Smooth muscle cell (in vitro differentiated cells): ENCODE results near the gene ST3GAL3. TPM values are rescaled to one million over a fixed set of nuclear protein-coding genes. Genes with fewer than 3 reads are reported as not detected.

Experiments used
- DNase-seq: peaks from one replicate; lab custom pipeline; 2025; ENCODE audit not compliant: unreplicated experiment; lab: John Stamatoyannopoulos, UW
- H2AFZ ChIP-seq: fragments of 200-600 bp; sonication (generic); 2 replicates; pipeline ENCODE4 v1.6.0; 2016; ENCODE audit warnings: antibody characterized with exemption, low read depth, mild to moderate bottlenecking
- H3F3A ChIP-seq: fragments of 200-600 bp; sonication (generic); 2 replicates; pipeline ENCODE4 v1.6.0; 2017; ENCODE audit warnings: antibody characterized with exemption, low read depth
- H3K27ac ChIP-seq: fragments of 200-600 bp; sonication (generic); 2 replicates; pipeline ENCODE4 v1.5.1; 2016; ENCODE audit warnings: low read depth, mild to moderate bottlenecking
- H3K27me3 ChIP-seq: fragments of 200-600 bp; sonication (generic); 2 replicates; pipeline ENCODE4 v1.6.1; 2016; ENCODE audit warnings: low read depth, mild to moderate bottlenecking
- H3K36me3 ChIP-seq: fragments of 200-600 bp; sonication (generic); 2 replicates; pipeline ENCODE4 v1.5.1; 2016; ENCODE audit warnings: low read depth
- H3K4me1 ChIP-seq: fragments of 200-600 bp; sonication (generic); 2 replicates; pipeline ENCODE4 v1.5.1; 2016; ENCODE audit warnings: low read depth
- H3K4me2 ChIP-seq: fragments of 200-600 bp; sonication (generic); 2 replicates; pipeline ENCODE4 v1.6.0; 2016; ENCODE audit warnings: mild to moderate bottlenecking
- H3K4me3 ChIP-seq: fragments of 200-600 bp; sonication (generic); 2 replicates; pipeline ENCODE4 v1.5.1; 2016; ENCODE audit warnings: mild to moderate bottlenecking
- H3K79me2 ChIP-seq: fragments of 200-600 bp; sonication (generic); 2 replicates; pipeline ENCODE4 v1.6.0; 2016; ENCODE audit warnings: low read depth, mild to moderate bottlenecking
- H3K9ac ChIP-seq: fragments of 200-600 bp; sonication (generic); 2 replicates; pipeline ENCODE4 v1.6.0; 2016; ENCODE audit warnings: low read depth
- H3K9me3 ChIP-seq: fragments of 200-600 bp; sonication (generic); replicated peaks from 2 replicates; pipeline ENCODE4 v1.5.1; 2016; ENCODE audit warnings: low read depth
- H4K20me1 ChIP-seq: fragments of 200-600 bp; sonication (generic); 2 replicates; pipeline ENCODE4 v1.6.0; 2016; ENCODE audit warnings: low read depth
- WGBS: methylation state at CpG from one replicate; pipeline ENCODE4 v1.1.7; 2016; ENCODE audit warnings: low lambda C conversion rate; 5-methylcytosine and 5-hydroxymethylcytosine counted together
- polyA plus RNA-seq: library from polyadenylated mRNA; unstranded; fragments of >200 nt; fragmentation: Nextera tagmentation; extraction: Ambion mirVana; gene quantifications from 2 replicates; pipeline ENCODE4 v1.2.1, GENCODE V29; 2016
- total RNA-seq: library from RNA; depleted of rRNA; stranded (reverse); fragments of >200 nt; gene quantifications from 2 replicates; pipeline ENCODE4 v1.2.3, GENCODE V29; 2014
- TF ChIP-seq, protein P1 (sequence below): fragments of 200-600 bp; sonication (generic); IDR thresholded peaks from 2 replicates; pipeline ENCODE4 v1.5.1; 2017; ENCODE audit warnings: borderline replicate concordance, mild to moderate bottlenecking, antibody characterized with exemption; ENCODE audit not compliant: insufficient read depth, poor library complexity, severe bottlenecking

ST3GAL3 gene
- total and polyA plus RNA-seq, 2 experiments from 2014 or later: 16.0 to 16.6 TPM

DNA sequence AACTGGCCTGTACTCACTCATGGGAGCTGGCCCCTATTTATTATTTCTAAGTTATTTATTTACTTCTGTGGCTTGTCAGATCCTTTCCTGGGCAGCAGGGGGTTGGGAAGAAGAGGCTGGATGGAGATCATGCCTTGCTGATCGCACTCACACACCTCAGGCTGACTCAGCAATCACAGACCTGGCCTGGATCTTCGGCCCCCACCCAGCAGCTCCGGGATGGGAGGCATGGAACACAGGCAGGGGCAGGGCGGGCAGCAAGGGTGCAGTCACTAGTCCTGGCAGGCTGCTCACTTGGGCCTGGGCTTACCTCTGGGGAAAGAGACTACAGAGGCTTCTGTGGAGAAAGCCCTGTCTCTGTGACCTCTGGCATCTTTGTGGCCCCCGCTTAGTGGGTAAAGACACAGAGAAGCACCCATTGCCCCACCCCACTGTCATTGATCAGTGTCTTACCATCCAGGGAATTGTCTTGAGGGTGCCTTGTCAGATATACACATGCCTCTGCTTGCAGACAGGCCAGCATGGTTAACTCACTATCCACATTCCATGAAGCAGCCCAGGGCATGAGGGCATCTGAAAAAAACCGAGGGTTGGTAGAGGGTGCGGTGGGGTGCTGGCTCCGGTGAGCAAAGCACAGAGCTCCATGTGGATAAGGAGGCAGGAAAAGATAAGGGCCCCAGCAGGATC is 230.0 kb downstream of the ST3GAL3 start:
- no peaks in the 10 kb centered on the region for H4K20me1 ChIP-seq
- no peak overlapping the region for H3K4me3 ChIP-seq
- DNase-seq: no peak
- H3K36me3 ChIP-seq: no peaks in the 10 kb centered on the region
- H2AFZ ChIP-seq: no peak overlapping the region
- H3K27ac ChIP-seq: no peak overlapping the region
- H3K4me1 ChIP-seq: no peaks in the 10 kb centered on the region
- 94% methylated on average over 8 of the region's 8 CpGs for WGBS
- H3K27me3 ChIP-seq: peaks cover 25% of the 10 kb centered on the region
- no peaks in the 10 kb centered on the region for H3K9me3 ChIP-seq
- TF ChIP-seq, protein P1, sequence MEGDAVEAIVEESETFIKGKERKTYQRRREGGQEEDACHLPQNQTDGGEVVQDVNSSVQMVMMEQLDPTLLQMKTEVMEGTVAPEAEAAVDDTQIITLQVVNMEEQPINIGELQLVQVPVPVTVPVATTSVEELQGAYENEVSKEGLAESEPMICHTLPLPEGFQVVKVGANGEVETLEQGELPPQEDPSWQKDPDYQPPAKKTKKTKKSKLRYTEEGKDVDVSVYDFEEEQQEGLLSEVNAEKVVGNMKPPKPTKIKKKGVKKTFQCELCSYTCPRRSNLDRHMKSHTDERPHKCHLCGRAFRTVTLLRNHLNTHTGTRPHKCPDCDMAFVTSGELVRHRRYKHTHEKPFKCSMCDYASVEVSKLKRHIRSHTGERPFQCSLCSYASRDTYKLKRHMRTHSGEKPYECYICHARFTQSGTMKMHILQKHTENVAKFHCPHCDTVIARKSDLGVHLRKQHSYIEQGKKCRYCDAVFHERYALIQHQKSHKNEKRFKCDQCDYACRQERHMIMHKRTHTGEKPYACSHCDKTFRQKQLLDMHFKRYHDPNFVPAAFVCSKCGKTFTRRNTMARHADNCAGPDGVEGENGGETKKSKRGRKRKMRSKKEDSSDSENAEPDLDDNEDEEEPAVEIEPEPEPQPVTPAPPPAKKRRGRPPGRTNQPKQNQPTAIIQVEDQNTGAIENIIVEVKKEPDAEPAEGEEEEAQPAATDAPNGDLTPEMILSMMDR: no peak
- no peak overlapping the region for H3K9ac ChIP-seq
- no peaks in the 10 kb centered on the region for H3F3A ChIP-seq
- no peaks in the 10 kb centered on the region for H3K79me2 ChIP-seq
- H3K4me2 ChIP-seq: no peak overlapping the region

DNA sequence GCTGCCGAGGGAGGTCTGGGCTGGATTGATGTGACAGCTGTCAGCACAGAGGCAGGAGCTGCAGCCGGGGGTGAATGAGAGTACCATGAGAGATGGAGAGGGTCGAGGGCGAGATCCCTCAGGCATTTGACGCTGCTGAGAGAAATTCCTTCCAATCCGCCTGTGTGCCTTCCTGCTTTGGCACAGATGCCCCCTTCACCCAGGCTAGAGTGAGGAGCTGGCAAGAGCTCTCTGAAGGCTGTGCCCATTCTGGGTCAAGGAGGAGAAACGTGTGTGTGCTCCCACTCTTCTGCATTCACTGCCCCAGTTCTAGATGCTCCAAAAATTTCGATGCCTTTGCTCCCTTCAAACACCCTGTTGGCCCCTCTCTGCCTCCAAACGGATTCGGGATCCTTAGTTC is 231.0 kb downstream of the ST3GAL3 start:
- Histone ChIP-seq H4K20me1 (no peaks in the 10 kb centered on the region), H3K27me3 (peaks cover 25% of the 10 kb centered on the region), H3K27ac (no peak overlapping the region), H3K4me1 (no peaks in the 10 kb centered on the region), H3K9ac (no peak overlapping the region), H3K79me2 (no peaks in the 10 kb centered on the region), H3K9me3 (no peaks in the 10 kb centered on the region), H3K36me3 (no peaks in the 10 kb centered on the region), H3F3A (no peaks in the 10 kb centered on the region), H2AFZ (no peak overlapping the region), H3K4me2 (no peak overlapping the region), H3K4me3 (no peak overlapping the region)
- WGBS: 84% methylated on average over 10 of the region's 10 CpGs
- TF ChIP-seq, protein P1: no peak
- DNase-seq: no peak

DNA sequence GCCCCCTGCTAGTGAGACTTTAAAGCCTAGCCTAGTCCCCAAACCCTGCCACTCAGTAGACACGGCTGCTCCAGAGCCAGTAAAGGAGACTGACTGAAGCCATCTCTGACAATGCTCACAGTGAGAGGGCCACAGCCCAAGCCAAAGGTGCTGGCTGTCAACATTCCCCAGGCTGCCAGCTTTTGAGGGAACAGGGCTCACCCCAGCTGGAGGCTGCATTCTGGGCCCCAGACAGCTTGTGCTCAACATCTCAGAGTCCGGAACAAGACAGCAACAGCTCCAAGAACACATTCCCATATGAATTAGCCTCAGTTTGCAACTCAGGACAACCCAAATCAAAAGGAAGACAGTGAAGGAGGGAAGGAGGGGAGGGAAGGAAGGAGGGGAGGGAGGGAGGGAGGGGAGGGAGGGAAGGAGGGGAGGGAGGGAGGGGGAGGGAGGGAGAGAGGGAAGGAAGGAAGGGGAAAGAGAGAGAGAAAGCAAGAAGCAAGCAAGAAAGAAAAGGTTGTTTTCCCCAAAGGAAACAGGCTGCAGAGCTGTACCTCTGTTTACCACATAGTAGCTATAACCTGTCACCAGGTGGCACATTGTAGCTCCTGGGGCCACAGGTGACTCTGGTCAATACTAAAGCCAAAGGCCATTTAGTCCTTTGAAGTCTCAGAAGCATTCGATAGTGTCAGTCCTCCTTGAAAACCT is 231.7 kb downstream of the ST3GAL3 start:
- H4K20me1 ChIP-seq: no peaks in the 10 kb centered on the region
- WGBS: 82% methylated on average over 3 of the region's 3 CpGs
- TF ChIP-seq, protein P1: no peak

DNA sequence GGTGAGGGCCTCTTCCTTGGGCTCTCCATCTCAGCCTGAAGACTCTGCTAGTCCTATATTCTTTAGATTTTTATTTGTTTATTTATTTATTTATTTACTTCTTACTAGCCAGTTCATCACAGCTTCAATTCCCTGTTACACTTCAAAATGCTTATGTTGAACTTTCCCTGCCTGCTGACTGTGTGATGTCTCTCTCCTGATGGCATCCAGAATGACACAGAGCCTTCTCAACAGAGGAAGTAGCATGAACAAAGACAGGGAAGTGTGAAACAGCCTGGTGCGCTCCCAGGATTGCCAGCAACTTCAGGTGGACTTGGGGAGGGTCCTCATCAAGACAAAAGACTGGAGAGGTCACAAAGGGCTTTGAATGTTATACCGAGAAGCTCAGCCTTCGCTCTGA is 235.1 kb downstream of the ST3GAL3 start:
- peaks cover 3% of the 10 kb centered on the region for H3K79me2 ChIP-seq
- H4K20me1 ChIP-seq: no peaks in the 10 kb centered on the region
- H3K4me1 ChIP-seq: peaks cover 2% of the 10 kb centered on the region
- no peak overlapping the region for H3K27ac ChIP-seq
- H3K9me3 ChIP-seq: no peaks in the 10 kb centered on the region
- peaks cover 11% of the 10 kb centered on the region for H3K27me3 ChIP-seq
- H3K36me3 ChIP-seq: no peaks in the 10 kb centered on the region
- TF ChIP-seq, protein P1: no peak
- no peak overlapping the region for H2AFZ ChIP-seq
- H3K4me3 ChIP-seq: no peak overlapping the region
- WGBS: 85% methylated on average over 3 of the region's 3 CpGs
- no peak for DNase-seq
- no peak overlapping the region for H3K4me2 ChIP-seq
- no peak overlapping the region for H3K9ac ChIP-seq
- no peaks in the 10 kb centered on the region for H3F3A ChIP-seq

More for the DNA sequence above, 231.7 kb downstream of the ST3GAL3 start:
- Histone ChIP-seq H2AFZ (no peak overlapping the region), H3K9ac (no peak overlapping the region), H3K27me3 (peaks cover 25% of the 10 kb centered on the region), H3K4me2 (no peak overlapping the region), H3K79me2 (no peaks in the 10 kb centered on the region), H3K9me3 (no peaks in the 10 kb centered on the region), H3F3A (no peaks in the 10 kb centered on the region), H3K4me3 (no peak overlapping the region), H3K4me1 (no peaks in the 10 kb centered on the region), H3K36me3 (no peaks in the 10 kb centered on the region), H3K27ac (no peak overlapping the region)
- DNase-seq: no peak
